Measurements from ENCODE around the gene OXLD1.

OXLD1 gene

DNA sequence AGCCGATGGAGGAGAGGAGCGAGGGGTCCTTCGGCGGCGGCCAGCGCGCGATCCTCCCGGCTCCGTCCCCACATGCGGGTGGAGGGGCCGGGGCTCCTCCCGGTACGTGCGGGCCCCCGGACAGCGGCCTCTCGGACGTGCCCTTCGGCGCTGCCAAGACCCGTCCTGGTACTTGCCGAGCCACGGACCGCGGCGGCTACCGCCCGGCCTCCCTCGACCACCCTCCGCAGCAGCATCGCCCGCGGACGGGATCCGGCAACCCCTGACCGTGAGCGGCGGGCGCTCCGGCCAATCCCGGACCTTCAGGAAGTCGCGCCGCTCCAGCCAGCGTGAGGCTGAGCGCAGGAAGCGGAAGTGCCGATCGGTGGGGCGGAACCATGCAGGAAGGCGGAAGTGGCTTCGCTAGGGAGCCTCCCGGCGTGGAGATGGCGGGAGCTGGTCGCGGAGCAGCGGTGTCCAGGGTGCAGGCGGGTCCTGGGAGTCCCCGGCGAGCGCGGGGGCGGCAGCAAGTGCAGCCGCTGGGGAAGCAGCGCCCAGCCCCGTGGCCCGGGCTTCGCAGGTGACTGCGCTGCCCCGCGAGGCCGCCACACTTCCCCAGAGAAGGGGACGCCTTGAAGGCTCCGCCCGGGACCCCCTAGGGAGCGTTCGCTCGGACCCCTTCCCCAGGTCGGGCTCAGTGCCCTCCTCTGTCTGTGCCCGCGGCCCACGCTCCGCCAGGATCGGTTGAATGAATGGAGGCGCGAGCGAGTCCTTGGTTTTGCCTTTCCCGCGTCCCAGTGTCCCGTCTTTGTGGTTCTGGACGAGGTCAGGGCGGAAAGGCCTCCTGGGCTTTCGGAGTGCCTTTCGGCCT, at the start of gene OXLD1, which contains the start of gene CCDC137:
OXLD1 (minus strand) TSS at position 264 of the 850 bp plus-strand sequence; CDS start at position 236, 28 bp downstream.
CCDC137 (plus strand) TSS at position 396 of the 850 bp plus-strand sequence; CDS start at position 426, 30 bp downstream.
- DNase-seq = peak; percentile 50

DNA sequence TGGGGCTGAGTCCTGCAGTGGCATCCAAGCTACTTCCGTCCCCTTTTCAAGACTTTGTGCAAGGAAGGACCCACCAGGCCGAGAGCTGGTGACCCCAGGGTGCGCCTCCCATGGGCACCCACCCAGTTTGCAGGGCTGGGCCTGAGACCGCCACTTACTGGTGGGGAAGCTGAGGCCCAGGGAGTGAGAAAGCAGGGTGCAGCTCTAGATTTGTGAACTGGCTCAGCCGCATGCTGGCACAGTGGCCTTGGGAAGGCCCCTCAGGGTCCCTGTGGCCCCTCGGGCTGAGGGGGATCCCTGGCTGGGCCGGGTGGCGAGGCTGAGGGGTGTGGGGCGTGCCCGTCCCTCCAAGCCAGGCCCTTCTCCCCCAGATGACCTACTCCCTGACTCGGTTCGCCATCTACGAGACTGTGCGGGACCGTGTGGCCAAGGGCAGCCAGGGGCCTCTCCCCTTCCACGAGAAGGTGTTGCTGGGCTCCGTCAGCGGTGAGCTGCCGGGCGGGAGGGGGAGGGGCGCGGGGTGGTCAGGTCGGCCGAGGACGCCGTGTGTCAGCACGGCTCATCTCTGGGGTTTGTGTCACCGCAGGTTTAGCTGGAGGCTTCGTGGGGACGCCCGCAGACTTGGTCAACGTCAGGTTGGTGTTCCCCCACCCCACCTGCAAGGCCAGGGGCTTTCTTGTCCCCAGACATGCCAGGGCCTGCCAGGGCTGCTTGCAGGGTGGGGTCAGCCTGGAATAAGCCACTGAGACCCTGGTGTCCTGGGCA, 48.9 kb upstream of the OXLD1 start:
- DNase-seq = no peak

DNA sequence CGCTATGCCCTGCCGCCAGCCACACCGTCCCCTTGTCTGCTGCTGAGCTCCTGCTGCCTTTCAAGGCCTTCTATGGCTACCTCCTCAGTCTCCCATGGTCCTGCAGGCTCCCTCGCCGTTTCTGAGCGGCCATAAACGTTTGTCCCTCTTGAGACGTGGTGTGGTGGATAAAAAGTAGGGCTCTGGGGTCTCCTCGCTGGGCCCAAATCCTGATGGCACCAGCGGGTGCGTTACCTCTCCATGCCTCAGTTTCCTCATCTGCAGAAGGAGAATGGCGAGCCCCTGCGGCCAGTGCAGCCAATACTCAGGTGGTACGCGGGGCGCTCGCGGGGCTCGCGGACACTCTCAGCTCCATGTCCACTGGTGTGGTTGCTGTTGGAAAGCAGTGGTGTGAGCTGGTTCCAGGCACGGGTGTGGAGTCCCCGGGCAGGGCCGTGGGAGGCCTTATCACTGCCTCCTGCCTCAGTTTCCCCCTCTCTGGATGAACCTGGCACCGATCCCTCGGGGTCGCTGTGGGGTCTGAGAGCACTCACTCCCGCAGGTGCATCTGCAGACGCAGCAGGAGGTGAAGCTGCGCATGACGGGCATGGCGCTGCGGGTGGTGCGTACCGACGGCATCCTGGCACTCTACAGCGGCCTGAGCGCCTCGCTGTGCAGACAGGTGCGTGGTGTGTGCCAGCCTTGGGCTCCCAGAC, 48.2 kb upstream of the OXLD1 start:
- no peak for DNase-seq

DNA sequence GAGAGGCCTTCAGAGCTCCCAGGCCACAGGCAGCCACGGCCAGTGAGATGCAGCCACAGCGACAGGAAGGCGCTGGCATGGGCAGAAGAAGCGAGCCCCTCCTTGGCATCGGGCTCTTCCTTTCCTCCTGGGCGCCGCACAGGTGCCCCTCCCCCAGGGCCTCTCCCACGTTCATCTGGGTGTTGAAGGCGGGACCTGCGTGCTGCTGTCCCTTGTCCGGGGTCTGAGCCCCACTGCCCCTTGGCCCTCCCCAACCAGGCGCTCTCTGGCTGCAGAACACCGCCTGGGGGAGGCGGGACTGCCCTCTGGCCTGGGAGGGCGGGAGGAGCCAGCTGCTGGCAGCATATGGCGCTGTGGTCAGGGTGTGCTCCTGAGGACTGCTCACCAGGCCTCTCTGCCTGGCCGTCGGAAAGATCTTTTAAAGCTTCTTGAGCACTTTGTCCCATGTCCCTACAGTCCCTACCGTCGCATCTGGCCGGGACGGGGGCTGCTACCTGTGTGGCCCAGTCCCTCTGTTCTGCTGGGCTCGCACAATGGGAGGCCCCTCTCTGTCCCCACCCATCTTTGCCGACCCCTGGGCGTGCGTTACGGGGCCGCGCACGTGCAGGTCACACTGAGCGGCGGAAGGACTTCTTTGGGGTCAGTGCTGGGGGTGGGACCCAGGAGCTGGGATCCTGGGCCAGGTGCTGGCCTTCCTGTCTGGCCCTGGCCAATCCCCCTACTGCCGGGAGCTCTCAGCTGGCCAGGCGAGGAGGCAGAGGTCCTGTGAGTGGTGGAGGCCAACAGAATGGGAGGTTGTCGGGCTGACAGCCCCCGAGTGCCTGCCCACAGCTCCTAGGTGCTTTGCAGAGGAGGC, 47.4 kb upstream of the OXLD1 start:
- no peak for DNase-seq

DNA sequence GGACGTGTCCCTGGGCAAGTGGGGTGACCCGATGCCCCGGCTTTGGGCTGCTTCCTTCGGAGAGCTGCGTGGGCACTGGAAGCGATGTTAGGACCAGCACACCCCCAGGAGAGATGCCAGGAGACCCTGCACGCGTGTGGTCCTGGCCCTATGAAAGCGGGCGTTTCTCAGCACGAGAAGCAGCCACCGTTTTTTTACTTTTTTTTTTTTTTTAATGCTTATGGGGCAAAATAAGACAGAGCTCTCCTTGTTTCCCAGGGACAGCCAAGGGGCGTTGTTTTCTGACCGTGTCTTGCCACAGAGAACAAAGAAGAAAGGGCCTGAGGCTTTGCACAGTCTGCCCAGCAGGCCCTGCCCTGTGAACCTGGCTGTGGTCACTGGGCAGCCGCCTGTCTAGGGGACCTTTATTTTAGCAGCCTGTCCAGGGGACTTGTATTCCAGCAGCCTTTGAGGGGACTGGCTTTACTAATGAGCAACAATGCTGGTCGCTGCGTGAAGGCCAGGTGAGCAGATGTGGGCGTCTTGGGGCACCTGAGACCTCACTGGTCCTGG, 46.7 kb upstream of the OXLD1 start:
- no peak for DNase-seq

DNA sequence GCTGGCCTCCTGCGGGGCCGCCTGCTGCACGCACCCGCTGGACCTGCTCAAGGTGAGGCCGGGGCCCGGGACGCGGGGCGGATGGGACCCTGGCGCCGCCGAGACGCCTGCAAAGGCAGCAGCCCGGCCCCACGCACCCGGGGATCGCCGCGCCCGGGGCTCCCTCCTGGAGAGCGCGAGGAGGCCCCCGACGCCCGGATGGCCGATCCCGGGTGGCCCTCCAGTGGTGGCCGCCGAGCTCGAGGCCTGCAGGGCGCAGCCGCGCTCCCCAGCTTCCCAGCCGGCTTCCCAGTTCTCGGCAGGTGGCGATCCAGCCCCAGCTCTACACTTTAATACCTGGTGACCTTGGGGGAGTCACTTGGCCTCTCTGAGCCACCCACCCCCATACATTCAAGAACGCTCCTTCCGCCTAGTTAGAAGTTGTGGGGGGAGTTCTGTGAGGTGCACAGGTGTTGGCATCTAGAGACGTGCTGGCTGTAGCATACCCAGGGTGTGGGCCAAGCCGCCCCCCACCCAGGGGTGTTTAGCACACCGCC, 46.1 kb upstream of the OXLD1 start:
- DNase-seq = no peak

DNA sequence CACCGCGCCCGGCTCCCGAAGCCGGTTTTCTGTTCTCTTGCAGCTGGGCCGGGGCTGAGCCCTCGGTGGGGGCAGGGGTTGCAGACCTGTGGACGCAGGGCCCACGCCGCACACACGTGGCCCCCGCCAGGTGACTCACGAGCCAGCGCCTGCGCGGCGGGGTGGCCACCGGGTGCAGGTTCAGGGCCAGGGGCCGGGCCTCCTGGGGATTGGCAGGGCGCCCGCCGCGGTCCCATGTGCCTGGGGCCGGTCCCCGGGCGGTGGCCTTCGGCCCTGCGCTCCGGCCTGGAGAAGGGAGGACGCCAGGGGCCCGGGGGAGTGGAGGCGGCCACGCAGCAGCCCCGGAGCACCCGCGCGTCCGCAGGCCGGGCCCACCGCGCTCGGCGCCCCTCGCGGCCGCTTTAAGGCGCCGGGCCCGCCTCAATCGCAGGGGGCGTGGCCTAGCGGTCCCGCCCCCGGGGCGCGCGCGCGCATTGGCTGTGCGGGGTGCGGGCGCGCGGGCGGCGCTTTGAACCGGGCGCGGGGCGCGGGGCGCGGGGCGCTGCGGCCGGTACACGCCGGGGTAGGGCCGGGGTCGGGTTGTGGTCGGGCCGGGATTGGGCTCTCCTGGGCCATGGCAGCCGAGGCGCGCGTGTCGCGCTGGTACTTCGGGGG, 45.5 kb upstream of the OXLD1 start, which contains the start of gene SLC25A10:
SLC25A10 (plus strand) TSS at position 471 of the 654 bp plus-strand sequence; CDS start at position 614, 143 bp downstream.
- DNase-seq = peak; percentile 12

DNA sequence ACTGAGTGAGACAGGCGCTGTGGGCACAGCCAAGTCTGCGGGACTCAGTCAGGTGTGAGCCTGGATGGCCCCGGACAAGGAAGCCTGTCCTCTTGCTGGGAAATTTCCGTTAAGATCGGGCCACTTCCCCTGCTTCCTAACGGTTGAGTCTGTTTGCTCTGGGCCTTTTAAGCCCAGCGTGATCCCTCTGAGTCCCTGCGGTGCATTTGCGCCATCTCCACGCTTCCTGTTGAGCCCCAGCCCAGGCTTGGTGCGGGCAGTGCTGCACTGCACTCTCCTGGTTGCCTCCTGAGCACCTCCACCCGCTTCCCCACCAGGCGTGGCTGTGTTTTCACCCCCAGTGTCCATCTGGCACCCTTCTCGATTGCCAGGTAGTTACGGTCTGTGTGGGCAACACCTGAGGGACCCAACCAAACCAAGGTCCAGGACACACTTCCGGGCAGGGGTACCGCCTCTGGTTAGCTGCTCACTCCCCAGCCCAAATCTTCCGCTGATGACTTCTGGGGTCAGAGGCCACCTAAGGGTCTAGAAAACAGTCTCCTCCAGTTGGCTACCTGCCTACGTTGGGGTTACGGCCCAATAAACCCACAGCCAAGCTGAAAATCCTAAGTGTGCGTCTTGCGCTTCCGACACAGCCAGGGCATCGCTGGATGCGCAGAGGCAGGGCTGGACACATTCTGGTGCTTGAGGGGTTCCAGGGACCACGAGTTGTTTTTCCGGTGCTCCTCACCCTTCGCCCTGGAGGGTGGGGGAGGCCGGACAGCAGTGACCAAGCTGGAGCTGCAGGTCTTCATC, 44.3 kb upstream of the OXLD1 start:
- no peak for DNase-seq

DNA sequence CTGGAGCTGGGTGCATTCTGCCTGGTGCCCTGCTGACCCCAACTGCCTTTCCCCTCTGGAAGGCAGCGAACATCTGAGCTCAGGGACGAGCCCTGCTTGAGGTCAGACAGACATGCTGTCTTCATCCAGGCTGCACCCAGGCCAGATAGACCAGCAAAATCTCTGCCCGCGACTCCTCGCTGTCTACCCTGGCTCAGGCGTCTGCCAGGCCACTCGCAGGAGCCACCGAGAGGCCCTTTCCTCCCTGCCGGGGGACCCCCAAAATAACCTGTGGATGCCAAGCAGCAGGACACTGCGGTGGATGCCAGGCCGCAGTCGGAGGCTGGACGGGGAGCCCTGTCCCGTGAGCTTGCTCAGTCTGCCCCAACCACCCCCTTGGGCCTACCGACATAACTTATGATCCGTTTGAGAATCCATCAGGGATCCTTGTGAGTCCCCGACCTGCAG, 42.4 kb upstream of the OXLD1 start:
- no peak for DNase-seq

DNA sequence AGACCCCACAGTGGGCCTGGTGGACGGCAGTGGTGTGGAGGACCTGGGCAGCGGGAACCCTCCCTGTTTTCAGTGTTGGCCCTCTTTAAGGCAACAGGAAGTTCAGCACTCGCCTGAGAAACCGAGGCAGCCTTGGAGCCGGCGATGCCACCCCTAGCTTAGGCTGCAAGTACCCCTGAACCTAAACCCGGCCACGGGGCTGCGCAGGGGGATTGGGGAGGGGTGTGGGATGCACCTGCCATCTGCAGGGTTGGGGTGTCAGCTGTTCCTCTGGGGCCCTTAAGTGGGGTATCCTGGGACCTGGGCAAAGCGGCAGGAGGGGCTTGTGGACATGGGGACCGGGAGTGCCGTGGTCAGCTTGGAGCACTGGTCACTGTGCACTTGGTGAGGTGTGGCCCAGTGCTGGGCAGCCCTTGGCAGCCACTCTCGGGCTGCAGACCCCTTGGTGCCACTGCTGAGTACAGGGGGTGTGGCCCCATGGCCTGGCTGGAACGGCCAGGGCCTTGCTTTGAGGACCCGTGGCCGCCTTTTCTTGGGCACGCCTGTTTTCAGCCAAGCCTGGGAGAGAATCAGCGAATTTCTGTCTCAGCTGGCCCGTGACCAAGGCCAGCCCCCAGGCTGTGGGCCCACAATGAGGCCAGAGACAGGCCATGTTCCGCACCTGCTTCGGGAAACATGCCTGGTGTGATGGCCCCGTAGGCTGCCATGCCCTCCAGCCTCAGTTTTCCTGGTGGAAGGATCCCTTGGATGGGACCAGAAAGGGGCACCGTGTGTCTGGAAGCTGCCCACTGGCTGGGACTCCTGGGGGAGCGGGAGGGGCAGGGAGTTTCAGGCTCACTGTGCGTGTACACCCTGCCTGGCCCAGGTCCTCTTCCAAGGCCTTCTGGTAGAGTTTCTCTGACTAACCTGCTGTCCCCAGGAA, 41.6 kb upstream of the OXLD1 start:
- DNase-seq = no peak

DNA sequence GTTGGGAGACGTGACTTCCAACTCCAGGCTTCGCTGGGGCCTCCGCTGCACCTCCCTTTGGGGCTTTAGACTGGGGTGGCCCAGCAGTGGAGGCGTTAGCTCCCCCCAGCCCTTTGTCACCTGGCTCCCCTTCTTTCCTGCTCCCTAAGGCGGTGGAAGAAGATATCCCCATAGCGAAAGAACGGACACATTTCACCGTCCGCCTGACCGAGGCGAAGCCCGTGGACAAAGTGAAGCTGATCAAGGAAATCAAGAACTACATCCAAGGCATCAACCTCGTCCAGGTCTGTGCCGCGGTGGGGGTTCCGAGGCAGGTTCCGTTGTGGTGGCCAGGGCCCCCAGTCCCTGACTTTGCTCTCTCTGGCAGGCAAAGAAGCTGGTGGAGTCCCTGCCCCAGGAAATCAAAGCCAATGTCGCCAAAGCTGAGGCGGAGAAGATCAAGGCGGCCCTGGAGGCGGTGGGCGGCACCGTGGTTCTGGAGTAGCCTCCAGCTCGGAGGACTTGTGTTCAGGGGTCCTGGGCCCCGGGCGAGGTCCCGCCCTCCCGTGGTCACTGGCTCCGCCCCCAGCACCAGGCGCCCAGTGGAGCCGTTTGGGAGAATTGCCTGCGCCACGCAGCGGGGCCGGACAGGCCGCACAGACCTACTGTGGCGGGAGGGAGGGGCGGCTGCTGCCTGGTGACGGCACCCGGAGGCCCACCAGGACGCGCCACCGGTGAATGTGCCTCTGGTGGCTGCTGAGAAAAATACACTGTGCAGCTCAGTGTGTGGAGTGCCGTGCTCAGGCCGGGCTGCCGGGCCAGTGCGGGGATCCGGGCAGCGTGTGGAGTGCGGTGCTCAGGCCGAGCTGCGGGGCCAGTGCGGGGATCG, 40.6 kb upstream of the OXLD1 start:
- no peak for DNase-seq

DNA sequence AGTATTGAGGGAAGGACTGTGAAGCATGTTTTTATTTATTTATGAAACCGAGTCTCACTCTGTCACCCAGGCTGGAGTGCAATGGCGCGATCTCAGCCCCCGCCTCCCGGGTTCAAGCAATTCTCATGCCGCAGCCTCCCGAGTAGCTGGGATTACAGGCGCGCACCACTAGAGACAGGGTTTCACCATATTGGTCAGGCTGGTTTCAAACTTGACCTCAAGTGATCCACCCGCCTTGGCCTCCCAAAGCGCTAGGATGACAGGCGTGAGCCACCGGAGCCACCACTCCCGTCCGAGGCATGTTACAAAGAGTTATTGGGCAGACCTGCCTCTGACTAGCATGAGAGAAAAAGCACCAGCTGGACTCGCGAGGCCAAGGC, 39.8 kb upstream of the OXLD1 start:
- no peak for DNase-seq

DNA sequence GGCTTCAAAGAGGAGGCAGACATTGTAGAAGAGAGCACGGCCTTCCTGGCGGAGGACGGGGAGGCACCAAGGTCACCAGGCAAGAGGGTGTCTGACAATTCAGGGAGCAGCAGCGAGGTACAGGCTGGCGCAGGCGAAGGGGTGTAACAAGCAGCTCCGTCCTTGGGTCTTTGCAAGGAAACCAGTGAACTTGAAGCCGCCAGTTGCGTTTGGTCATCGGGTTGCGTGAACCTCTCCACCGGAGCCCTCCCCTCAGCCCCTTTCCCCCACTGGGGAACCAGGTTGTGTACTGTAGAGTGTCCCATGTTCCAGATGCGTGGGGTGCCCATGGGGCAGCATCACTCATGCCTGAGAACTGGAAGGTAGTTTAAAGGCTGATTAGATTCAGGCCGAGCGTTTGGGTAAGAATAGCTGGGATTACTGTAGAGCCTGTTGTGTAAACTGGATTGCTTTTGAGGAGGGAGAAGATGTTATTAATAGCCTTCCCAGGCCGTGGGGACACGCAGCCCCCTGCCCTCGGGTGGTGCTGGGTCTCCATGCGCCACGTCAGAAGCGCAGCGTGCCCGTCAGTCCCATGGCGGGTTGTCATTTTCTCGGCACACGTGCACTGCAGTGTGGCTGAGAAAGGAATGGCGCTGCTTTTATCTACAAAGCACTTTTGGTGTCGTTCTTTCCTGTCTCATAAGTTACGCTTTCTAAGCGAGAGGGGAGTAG, 39.3 kb upstream of the OXLD1 start:
- no peak for DNase-seq

DNA sequence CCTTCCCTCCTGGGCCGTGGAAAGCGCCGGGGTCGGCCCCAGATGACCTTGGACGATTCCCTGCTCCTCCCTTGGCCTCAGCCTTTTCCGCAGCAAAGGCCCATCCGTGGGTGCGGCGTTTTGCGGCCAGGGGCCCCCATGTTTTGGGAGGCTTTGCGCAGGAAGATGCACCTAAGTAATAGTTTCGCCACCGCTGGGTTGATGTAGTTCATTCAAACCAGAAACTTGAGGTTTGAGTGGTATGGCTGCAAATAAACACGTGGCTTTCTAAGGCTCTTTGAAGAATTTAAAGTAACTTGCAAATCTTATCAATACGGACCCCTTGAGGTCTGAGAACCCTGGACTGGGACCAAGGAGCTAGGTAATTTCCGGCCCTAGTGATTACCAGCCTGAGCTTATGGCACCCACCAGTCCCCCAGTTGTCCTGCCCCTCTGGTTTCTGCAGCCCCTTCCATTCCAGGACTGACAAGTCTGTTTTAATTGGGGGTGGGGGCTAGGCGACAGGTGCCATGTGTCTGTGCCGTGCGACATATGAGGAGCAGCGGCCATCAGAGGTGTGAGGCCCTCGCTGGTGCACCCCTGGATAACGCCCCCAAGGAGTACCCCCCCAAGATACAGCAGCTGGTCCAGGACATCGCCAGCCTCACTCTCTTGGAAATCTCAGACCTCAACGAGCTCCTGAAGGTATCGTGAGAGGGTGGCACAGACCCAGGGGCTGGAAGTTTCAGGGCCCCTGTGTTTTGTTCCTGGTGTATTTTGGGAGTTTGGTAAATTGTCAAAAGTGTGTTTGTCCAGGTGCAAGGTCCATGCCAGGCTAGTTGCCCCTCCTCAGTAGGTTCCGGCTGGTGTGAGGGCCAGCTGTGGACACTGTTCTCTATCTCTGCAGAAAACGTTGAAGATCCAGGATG, 37.6 kb upstream of the OXLD1 start:
- DNase-seq = no peak

DNA sequence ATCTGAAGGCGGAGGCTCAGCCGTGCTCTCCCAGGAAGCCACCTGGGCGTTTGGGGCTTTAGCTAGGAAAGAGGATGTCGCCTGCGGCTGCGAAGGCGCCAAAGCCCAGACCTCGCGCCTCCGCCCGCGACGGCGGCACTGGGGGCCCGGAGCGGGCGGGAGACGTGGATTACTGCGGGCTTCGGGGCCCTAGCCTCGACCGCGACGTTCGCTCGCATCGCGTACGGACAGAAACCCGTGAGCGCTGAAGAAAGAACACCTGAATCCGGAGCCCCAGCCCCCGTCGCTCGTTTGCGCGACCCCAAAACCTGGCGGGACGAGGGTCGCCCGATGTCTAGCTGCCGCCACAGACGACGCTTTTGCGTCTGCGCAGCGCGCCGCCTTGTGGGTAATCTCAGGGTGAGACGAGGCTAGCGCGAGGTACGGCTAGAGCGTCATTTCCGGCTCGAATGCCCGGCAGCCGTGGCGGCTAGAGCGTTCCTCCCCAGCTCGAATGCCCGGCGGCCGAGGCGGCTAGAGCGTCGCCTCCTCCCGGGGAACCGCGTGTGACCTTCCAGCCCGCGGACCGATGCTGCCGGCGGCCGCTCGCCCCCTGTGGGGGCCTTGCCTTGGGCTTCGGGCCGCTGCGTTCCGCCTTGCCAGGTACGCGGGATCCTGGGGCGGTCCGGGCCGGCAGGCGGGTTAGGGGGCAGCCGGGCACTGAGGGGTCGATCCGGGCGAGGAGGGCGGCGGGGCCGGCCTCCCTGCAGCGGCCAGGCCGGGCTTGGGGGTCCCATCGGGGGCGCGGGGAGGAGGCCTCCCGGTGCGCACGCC, 36.7 kb upstream of the OXLD1 start, which contains the start of gene MRPL12:
MRPL12 (plus strand) TSS at position 434 of the 813 bp plus-strand sequence; CDS start at position 569, 135 bp downstream.
- peak; percentile 63 for DNase-seq

Data from DMS79 (cell line).